IMR-90 (cell line): ENCODE data around the gene AMOTL2. TPM values are rescaled to one million over a fixed set of nuclear protein-coding genes. Genes with fewer than 3 reads are reported as not detected.

Experiments used
- ATAC-seq: fragments of 200-7000 bp; cut with Tn5 transposase; 2 replicates; pipeline ENCODE4 v1.9.1; 2020; ENCODE audit warnings: low read depth, mild to moderate bottlenecking, moderate library complexity
- BruUV-seq: library from RNA; stranded (reverse); fragments of 400-500 nt; replicated peaks from 2 replicates; lab custom pipeline; 2021; lab: Mats Ljungman, UMichigan
- CTCF ChIA-PET: fragments of 300-600 bp; formaldehyde crosslinking; extraction: SDS; loops from one replicate; lab custom pipeline; 2021; ENCODE audit warnings: antibody characterized with exemption; lab: Yijun Ruan, JAX
- POLR2A ChIA-PET: fragments of 300-600 bp; sonication (Branson Sonifier 250); formaldehyde crosslinking; loops from one replicate; lab custom pipeline; 2022; ENCODE audit warnings: antibody characterized with exemption; ENCODE audit not compliant: unreplicated experiment; lab: Charles Lee
- DNase-seq: peaks from one replicate; pipeline ENCODE4 v3.0.0; 2013
- H2AFZ ChIP-seq: replicated peaks from 2 replicates; pipeline ENCODE3; 2013; ENCODE audit warnings: low read length, mild to moderate bottlenecking; ENCODE audit not compliant: poor library complexity
- H2AK5ac ChIP-seq: 2 replicates; pipeline ENCODE4 v1.6.1; 2013; ENCODE audit warnings: low read depth, low read length, inconsistent platforms
- H2AK9ac ChIP-seq: replicated peaks from 2 replicates; pipeline ENCODE3; 2013; ENCODE audit warnings: mild to moderate bottlenecking, low read depth, low read length, moderate library complexity; ENCODE audit not compliant: poor library complexity
- H2BK120ac ChIP-seq: 2 replicates; pipeline ENCODE4 v1.6.1; 2013; ENCODE audit warnings: low read depth, low read length, inconsistent platforms
- H2BK15ac ChIP-seq: 3 replicates; pipeline ENCODE4 v1.6.1; 2013; ENCODE audit warnings: low read depth, low read length, inconsistent platforms
- H2BK20ac ChIP-seq: 2 replicates; pipeline ENCODE4 v1.6.1; 2013; ENCODE audit warnings: low read depth, mild to moderate bottlenecking, inconsistent platforms, low read length, moderate library complexity
- H2BK5ac ChIP-seq: 2 replicates; pipeline ENCODE4 v1.6.1; 2013; ENCODE audit warnings: mild to moderate bottlenecking, low read depth, low read length, inconsistent platforms; ENCODE audit not compliant: poor library complexity, severe bottlenecking
- H3K14ac ChIP-seq: replicated peaks from 2 replicates; pipeline ENCODE4 v1.6.1; 2013; ENCODE audit warnings: low read depth, low read length, inconsistent platforms
- H3K18ac ChIP-seq: 2 replicates; pipeline ENCODE4 v1.6.1; 2013; ENCODE audit warnings: low read depth, low read length, control low read depth
- H3K23ac ChIP-seq: 2 replicates; pipeline ENCODE4 v1.6.1; 2013; ENCODE audit warnings: low read depth, low read length, inconsistent platforms
- H3K27ac ChIP-seq: 2 replicates; pipeline ENCODE4 v1.5.1; 2013; ENCODE audit warnings: mild to moderate bottlenecking, control low read depth, low read length; ENCODE audit not compliant: insufficient read depth
- H3K27me3 ChIP-seq: 2 replicates; pipeline ENCODE4 v1.6.1; 2013; ENCODE audit warnings: low read length; ENCODE audit not compliant: control insufficient read depth, insufficient read depth
- H3K36me3 ChIP-seq: 2 replicates; pipeline ENCODE4 v1.6.1; 2013; ENCODE audit warnings: low read length, mixed read lengths; ENCODE audit not compliant: control insufficient read depth, insufficient read depth
- H3K4ac ChIP-seq: 2 replicates; pipeline ENCODE4 v1.6.1; 2013; ENCODE audit warnings: low read depth, low read length, inconsistent platforms
- H3K4me1 ChIP-seq: 2 replicates; pipeline ENCODE4 v1.6.1; 2013; ENCODE audit warnings: low read length, mixed read lengths; ENCODE audit not compliant: control insufficient read depth, insufficient read depth
- H3K4me2 ChIP-seq: 2 replicates; pipeline ENCODE4 v1.6.1; 2013; ENCODE audit warnings: low read depth, mild to moderate bottlenecking, control low read depth, low read length, moderate library complexity
- H3K4me3 ChIP-seq: 2 replicates; pipeline ENCODE4 v1.5.1; 2013; ENCODE audit warnings: low read depth, mild to moderate bottlenecking, control low read depth, low read length, moderate library complexity; ENCODE audit not compliant: insufficient read depth
- H3K56ac ChIP-seq: 2 replicates; pipeline ENCODE4 v1.6.1; 2013; ENCODE audit warnings: low read length, inconsistent platforms; ENCODE audit not compliant: insufficient read depth; ENCODE audit errors: extremely low read depth
- H3K79me1 ChIP-seq, 2 experiments: 2 replicates each; pipeline ENCODE4 v1.6.1; 2013; ENCODE audit warnings: low read length in 2 of 2, inconsistent platforms in 1 of 2, low read depth in 1 of 2
- H3K9ac ChIP-seq: 2 replicates; pipeline ENCODE4 v1.6.1; 2013; ENCODE audit warnings: low read depth, low read length, control low read depth
- H3K9me1 ChIP-seq: 2 replicates; pipeline ENCODE4 v1.6.1; 2013; ENCODE audit warnings: low read length, inconsistent platforms; ENCODE audit not compliant: insufficient read depth
- H3K9me3 ChIP-seq: 2 replicates; pipeline ENCODE4 v1.6.1; 2013; ENCODE audit warnings: low read length; ENCODE audit not compliant: control insufficient read depth, insufficient read depth
- H4K20me1 ChIP-seq: 2 replicates; pipeline ENCODE4 v1.6.1; 2013; ENCODE audit warnings: low read length, inconsistent platforms; ENCODE audit not compliant: insufficient read depth
- H4K5ac ChIP-seq: 2 replicates; pipeline ENCODE4 v1.6.1; 2013; ENCODE audit warnings: mild to moderate bottlenecking, low read depth, low read length, control low read depth
- H4K8ac ChIP-seq, 2 experiments: 2 replicates each; pipeline ENCODE4 v1.6.1; 2013; ENCODE audit warnings: low read depth in 2 of 2, low read length in 2 of 2, control low read depth in 1 of 2, inconsistent platforms in 1 of 2
- H4K91ac ChIP-seq: 2 replicates; pipeline ENCODE4 v1.6.1; 2013; ENCODE audit warnings: low read depth, low read length, inconsistent platforms; ENCODE audit not compliant: insufficient read depth
- CEBPB ChIP-seq: IDR thresholded peaks from 2 replicates; pipeline ENCODE4 v1.6.1; 2012; ENCODE audit warnings: low read depth, low read length, improper control_type of control experiment
- FOS ChIP-seq: fragments of 150-350 bp; IDR thresholded peaks from 2 replicates; pipeline ENCODE4 v1.6.1; 2016; ENCODE audit warnings: low read depth, low read length
- NFE2L2 ChIP-seq: fragments of 150-350 bp; IDR thresholded peaks from 2 replicates; pipeline ENCODE4 v1.6.1; 2016; ENCODE audit warnings: low read depth, mild to moderate bottlenecking, low read length
- RAD21 ChIP-seq: IDR thresholded peaks from 2 replicates; pipeline ENCODE4 v1.6.1; 2012; ENCODE audit warnings: low read length, improper control_type of control experiment
- RCOR1 ChIP-seq: IDR thresholded peaks from 2 replicates; pipeline ENCODE4 v1.6.1; 2012; ENCODE audit warnings: mild to moderate bottlenecking, low read length, improper control_type of control experiment; ENCODE audit not compliant: insufficient replicate concordance
- WGBS, 2 experiments: methylation state at CpG; one replicate each; pipeline versions ENCODE4 v1.1.5 to v1.1.7; 2013; ENCODE audit warnings: missing lambda C conversion rate in 2 of 2; ENCODE audit not compliant: insufficient read length in 1 of 2; ENCODE audit errors: extremely low coverage in 2 of 2; 5-methylcytosine and 5-hydroxymethylcytosine counted together
- dilution Hi-C: fragments of 300-500 bp; cut with HindIII; formaldehyde crosslinking; loops from one replicate; pipeline ENCODE4 v1.14.3; 2018; ENCODE audit warnings: low sequenced_read_pairs; ENCODE audit not compliant: unreplicated experiment
- in situ Hi-C: fragments of 300-500 bp; cut with MboI; formaldehyde crosslinking; loops from 3 replicates; pipeline ENCODE4 v1.14.3; 2019; ENCODE audit warnings: low sequenced_read_pairs, inconsistent platforms, mixed read lengths
- intact Hi-C: fragments of 100-400 bp; cut with micrococcal nuclease; formaldehyde crosslinking; loops from 2 replicates; pipeline ENCODE4 v1.10.0; 2022
- polyA plus RNA-seq, 3 experiments: library from polyadenylated mRNA; depleted of rRNA; stranded (reverse); fragments of >200 nt; gene quantifications; 2 replicates each; pipeline ENCODE4 v1.2.3, GENCODE V29; 2012; ENCODE audit warnings: low replicate concordance in 1 of 3
- total RNA-seq: library from RNA; depleted of rRNA; stranded (reverse); fragments of >200 nt; gene quantifications from 2 replicates; pipeline ENCODE4 v1.2.3, GENCODE V29; 2012
- TF ChIP-seq, protein P1 (sequence below): conservative IDR thresholded peaks from 2 replicates; pipeline ENCODE4 v1.5.1; 2012; ENCODE audit warnings: mild to moderate bottlenecking, low read depth, low read length, improper control_type of control experiment

AMOTL2 gene
- total and polyA plus RNA-seq, 2 of the 4 experiments (the other 2 are of a cell fraction), result 162 to 176 TPM

GRCh38 chr3:134407239-134407625, 33.0 kb upstream of the AMOTL2 start:
- Histone ChIP-seq H3K27ac (no peak overlapping the region), H4K91ac (0 out of 2 replicates have a peak overlapping the region, but pooled peaks have one; percentile 27), H2AFZ (peak overlapping the region; percentile 86), H3K9ac (no peak overlapping the region), H3K36me3 (no peaks in the 10 kb centered on the region), H4K5ac (no peak overlapping the region), H3K18ac (no peak overlapping the region), H2AK5ac (peak overlapping the region; percentile 58), H4K20me1 (no peaks in the 10 kb centered on the region), H2BK20ac (peak overlapping the region; percentile 54; the same call in 1 of the 2 replicates), H2BK5ac (no peak overlapping the region), H3K9me3 (peaks cover 6% of the 10 kb centered on the region; the same call in 1 of the 2 replicates), H2BK15ac (peak overlapping the region; percentile 7; the same call in 1 of the 3 replicates), H3K27me3 (peaks cover 6% of the 10 kb centered on the region), H3K56ac (no peak overlapping the region; the same call in 1 of the 2 replicates), H3K79me1 (no peaks in the 10 kb centered on the region), H4K8ac (peak overlapping the region; percentile 7 to 10; a peak in 1 of 4 replicates), H3K14ac (peak overlapping the region; percentile 72; the same call in 1 of the 2 replicates), H3K23ac (peak overlapping the region; percentile 51), H3K4ac (peak overlapping the region; percentile 56), H2AK9ac (peak overlapping the region; percentile 38), H3K4me1 (peaks cover 3% of the 10 kb centered on the region; the same call in 1 of the 2 replicates), H2BK120ac (peak overlapping the region; percentile 57; the same call in 1 of the 2 replicates), H3K9me1 (no peaks in the 10 kb centered on the region; the same call in 1 of the 2 replicates), H3K4me2 (no peak overlapping the region; the same call in 1 of the 2 replicates), H3K4me3 (no peak overlapping the region)
- intact Hi-C loops (no loop called here), in situ Hi-C loops (no loop called here), dilution Hi-C loops (no loop called here)
- CTCF ChIA-PET, result no interaction called here
- WGBS, 2 experiments, result 100% methylated on average over 2 of the region's 6 CpGs; no CpG with 5 or more reads in 1 of the 2 experiments
- POLR2A ChIA-PET, result no interaction called here
- ATAC-seq (peak; percentile 69), DNase-seq (peak; percentile 32)
- no peak for TF ChIP-seq NFE2L2
- no peak for TF ChIP-seq CEBPB
- TF ChIP-seq FOS, result no peak
- no peak for TF ChIP-seq RAD21
- TF ChIP-seq RCOR1, result no peak
- TF ChIP-seq, protein P1, sequence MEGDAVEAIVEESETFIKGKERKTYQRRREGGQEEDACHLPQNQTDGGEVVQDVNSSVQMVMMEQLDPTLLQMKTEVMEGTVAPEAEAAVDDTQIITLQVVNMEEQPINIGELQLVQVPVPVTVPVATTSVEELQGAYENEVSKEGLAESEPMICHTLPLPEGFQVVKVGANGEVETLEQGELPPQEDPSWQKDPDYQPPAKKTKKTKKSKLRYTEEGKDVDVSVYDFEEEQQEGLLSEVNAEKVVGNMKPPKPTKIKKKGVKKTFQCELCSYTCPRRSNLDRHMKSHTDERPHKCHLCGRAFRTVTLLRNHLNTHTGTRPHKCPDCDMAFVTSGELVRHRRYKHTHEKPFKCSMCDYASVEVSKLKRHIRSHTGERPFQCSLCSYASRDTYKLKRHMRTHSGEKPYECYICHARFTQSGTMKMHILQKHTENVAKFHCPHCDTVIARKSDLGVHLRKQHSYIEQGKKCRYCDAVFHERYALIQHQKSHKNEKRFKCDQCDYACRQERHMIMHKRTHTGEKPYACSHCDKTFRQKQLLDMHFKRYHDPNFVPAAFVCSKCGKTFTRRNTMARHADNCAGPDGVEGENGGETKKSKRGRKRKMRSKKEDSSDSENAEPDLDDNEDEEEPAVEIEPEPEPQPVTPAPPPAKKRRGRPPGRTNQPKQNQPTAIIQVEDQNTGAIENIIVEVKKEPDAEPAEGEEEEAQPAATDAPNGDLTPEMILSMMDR, result no peak
- BruUV-seq, result no TSS peak
